Stimulated activated CD8-positive, alpha-beta memory T cell treated with anti-CD3 and anti-CD28 coated beads, Interleukin-4, amount 100 ng/mL, for 24 hours (primary cell): Measurements from ENCODE around the gene PFAS.
"Not testable (repeated sequence)": the region's sequence is repeated elsewhere in the genome, so short reads cannot be mapped to it uniquely, and the experiment has no call there.

Experiments
- DNase-seq: peaks from one replicate; pipeline ENCODE4 v3.0.0-alpha.2; 2020; ENCODE audit warnings: low read depth

PFAS gene

DNA sequence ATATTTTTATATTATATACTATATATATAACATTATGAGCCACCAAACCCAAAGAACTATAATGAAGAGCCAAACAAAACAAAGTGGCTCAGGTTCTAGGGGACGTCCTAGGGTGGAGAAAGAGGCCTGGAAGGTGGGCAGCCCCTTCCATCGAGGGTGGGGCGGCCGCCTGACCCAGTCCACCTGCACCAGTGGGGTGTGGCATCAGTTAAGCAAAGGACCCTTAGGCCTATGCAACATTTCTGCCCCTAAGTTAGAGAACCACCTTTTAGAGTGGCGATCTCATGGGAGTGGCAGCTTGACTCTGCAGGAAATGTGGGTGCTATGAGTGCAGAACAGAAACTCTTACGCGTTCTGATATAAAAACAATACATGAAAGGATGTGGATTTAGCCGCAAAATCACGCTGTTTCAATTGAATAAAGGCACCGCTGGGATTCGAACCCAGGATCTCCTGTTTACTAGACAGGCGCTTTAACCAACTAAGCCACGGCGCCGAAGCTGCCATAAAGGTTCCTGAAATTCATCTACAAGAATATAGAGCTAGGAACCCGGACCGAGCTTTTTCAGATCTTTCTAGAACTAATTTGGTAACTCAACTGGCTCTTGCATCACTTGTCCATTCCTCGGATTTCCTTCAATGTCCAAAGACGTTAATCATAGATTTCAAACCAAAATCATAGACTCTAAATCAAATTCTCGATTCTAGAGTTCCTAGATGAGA is 23.1 kb upstream of the PFAS start:
- DNase-seq, result peak; percentile 54

DNA sequence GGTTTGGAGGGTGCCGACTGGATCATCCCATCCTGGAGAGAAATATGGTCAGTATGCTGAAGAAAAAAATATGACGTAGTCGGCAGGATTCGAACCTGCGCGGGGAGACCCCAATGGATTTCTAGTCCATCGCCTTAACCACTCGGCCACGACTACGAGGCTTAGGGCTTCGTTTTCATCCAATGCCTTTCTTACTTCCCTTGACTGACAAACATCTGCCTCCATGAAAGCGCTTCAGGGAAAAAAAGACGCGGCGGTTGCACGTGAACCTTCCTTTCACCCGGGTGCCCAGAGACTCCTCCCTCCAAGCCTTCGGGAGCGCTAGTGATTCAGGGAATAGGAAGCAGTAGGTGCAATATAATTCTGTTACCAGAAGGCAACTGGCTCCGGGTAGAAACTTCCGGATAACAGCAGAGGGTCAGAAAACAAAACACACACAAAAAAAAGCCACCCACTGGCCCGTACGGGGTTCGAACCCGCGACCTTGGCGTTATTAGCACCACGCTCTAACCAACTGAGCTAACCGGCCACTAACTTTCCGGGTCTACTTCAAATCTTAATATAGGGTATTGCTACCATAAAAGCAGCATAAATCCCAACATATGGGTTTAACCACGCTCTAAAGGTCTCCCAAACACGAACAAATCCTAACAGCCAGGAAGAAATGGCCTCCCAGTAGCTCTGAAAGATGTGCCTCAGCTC is 22.4 kb upstream of the PFAS start:
- DNase-seq, result peak; percentile 44

DNA sequence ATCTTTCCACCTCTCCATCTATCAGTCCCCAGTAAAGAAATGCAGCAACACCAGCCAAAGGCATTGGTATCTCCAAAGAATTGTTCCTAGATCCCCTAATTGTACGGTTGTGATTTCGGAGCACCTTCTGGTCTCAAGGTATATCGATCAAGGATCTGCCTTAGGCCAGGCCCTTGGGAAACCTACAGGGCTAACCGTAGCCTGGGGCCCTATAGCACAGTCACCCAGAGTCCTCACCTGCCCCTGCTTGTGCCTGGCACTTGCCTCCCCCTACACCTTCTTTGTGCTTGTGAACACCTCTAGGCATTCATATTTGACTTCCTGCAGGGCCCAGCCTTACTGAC is 21.9 kb upstream of the PFAS start:
- DNase-seq, result no peak

DNA sequence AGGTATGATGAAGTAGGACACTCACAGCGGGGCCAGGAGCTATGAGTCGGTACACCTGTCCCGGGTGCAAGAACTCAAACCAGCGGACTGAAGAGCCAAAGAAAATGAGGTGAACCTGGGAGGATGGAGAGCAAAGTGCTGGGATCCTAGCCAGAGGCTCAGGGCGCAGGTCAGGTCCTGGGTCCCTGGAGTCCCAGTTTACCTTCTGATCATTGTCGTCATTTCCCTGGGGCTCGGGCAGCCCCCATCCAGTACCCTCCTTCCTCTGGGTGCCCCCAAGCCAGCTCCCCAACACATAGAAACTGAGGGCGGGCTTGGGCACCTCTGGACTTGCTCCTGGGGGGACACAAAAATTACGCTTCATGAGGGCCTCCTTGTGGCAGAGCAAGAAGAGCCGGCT is 17.4 kb upstream of the PFAS start:
- no peak for DNase-seq

DNA sequence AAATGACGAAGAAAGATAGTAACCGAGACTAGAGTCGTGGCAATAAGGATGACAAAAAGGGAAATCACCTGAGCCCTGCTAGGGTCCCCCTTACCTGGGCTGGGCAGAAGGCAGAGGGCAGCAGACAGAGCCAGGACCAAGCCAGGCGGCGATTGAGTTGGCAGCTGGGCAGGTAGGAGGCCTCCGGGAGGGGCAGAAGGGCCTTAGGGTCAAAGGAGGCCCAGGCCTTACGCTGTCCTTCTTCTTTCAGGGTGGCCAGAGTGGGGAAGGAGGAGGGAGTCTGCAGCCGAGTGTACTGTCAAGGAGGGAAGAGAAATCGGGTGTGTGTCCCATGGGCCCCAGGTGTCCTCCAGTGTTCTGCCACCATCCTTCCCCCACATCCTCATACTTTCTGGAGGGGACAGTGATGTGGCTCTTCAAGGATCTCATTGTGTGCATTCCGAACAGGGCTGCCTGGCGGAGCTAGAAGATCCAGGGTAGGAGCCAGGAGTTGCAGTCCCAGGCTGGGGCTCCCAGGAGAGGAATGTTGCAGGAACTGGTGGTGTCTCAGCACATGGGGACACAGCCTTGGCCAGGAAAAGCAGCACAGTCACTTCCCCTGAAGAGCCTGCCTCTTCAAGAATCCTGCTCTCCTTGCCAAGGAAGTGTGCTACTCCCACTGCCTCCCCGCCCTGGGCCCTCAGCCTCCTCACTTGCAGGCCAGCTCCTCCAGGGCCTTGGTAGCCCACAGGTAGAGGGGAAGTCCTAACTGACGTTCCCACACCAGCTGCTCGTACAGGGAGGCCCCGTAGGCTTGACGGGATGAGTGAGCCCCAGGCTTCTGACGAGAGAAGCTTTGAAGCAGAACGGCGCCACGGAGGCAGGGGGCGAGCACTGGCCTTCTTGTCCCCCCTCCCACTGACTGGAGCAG is 14.5 kb upstream of the PFAS start:
- no peak for DNase-seq

DNA sequence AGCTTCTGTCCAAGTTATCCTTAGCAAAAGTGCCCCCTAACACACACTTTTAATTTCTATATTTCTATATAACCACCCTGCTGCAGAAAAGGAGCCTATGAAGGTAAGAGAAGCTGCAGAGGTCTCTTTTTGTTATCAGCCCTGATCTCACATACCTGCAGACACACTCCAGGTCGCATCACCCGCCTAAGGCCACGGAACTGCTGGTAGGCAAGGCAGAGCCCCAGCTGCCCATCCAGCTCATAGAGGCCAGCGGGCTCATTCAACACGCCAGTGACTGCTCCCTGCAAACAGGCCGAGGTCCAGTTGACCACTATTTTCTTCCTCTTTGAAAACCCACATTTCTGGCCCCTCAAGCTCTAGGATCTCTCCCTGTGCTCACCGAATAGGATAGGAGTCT is 13.4 kb upstream of the PFAS start:
- no peak for DNase-seq

DNA sequence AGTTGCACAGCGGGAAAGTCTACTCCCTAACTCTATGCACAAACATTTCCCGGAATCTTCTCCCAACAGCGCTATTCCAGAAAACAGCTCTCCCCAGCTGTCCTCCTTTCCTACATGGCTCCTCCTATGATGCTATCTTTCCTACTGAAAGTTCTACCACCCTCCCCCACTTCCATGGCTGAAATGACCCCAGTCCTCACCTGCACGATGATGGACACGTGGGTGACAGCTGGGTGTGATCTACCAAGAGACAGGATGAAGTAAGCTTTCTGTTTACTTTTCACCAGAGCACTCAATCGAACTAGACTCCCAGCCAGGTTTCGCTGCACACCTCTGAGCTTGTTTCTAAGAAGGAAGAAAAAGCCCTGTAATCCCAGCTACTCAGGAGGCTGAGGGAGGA is 11.9 kb upstream of the PFAS start:
- no peak for DNase-seq

DNA sequence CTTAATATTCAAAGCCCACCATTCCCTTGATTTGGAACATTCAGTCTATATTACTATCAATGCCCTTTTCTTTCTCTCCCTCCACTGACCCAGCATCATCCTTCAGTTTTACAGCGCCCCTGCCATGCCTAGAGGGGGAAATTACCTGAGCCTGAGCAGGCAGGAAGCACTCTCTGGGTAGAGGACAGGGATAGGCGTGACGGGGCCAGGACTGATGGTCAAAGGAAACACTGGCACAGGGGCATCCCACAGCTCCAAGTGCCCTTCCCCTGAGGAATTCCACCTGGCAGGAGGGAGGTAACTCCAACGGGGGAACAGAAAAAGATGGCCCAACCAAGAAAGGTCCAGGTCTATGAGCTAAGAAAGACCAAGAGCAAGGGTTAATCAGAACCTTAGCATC is 11.2 kb upstream of the PFAS start:
- no peak for DNase-seq

DNA sequence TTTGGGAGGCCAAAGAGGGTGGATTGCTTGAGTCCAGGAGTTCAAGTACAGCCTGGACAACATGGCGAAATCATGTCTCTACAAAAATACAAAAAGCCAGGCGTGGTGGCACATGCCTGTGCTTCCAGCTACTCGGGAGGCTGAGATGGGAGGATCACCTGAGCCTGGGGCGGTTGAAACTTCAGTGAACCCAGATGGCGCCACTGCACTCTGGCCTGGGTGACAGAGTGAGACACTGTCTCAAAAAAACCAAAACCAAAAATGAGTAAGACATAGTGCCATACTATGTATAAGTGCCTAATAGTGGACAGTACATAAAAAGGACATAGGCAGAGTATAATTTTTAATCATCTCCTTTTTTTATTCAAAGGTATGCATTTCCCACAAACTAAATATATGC is 5.3 kb upstream of the PFAS start:
- no peak for DNase-seq

DNA sequence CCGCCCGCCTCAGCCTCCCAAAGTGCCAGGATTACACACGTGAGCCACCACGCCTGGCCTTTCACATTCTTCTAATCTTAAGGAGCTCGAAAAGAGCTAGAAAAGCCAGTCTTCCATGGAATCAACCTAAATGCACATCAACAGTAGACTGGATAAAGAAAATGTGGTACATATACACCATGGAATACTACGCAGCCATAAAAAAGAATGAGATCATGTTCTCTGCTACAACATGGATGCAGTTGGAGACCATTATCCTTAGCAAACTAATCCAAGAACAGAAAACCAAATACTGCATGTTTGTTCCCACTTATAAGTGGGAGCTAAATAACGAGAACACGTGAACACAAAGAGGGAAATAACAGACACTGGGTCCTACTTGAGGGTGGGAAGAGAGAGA is 4.3 kb upstream of the PFAS start:
- no peak for DNase-seq

DNA sequence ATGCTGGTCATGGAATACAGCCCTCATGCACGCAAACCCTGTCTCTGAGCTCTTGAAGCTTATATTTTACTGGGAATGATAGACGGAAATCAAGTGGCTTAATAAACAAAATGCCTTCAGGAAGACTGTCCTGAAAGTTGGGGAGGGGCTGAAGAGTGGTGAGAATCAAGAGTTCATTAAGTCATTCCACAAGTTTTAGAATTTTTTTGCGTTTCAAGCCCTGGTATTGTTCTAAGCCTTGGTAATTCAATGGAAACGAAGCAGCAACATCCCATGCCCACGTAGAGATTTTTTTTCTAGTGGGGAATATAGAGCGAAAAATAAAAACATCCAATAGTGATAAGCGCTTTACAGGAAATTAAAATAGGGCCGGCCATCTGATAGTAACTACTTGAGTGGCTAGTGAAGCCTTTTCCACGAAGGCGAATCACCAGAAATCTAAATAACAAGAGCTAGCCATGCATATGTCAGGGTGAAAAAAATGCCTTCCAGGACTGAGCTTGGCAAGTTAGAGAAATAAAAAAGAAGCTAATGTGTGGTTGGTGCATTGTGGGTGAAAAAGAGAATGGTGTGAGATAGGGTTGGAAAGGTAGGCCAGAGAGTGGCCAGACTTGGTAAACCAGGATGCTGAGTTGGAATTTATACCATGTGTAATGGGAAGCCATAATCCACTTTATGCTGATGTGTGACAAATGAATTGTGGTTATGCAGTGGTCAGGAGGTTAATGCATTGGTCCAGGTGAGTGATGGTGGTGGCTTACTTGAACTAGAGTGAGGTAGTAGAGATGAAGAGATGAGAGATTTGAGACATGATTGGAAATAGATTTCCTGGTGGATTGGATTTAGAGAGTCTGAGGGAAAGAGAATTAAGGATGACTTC is 772 bp downstream of the PFAS start:
- DNase-seq, result no peak

DNA sequence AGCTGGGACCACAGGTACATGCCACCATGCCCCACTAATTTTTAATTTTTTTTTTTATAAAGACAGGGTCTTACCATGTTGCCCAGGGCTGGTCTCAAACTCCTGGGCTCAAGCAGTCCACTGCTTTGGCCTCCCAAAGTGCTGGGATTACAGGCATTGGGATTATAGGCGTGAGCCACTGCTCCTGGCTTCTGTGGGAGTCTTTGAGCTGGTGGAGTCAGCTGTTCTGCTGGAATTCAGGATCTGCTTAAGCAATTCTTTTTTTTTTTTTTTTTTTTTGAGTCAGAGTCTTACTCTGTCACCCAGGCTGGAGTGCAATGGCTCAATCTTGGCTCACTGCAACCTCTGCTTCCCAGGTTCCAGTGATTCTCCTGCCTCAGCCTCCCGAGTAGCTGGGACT is 2.3 kb downstream of the PFAS start:
- DNase-seq, result not testable (repeated sequence)

DNA sequence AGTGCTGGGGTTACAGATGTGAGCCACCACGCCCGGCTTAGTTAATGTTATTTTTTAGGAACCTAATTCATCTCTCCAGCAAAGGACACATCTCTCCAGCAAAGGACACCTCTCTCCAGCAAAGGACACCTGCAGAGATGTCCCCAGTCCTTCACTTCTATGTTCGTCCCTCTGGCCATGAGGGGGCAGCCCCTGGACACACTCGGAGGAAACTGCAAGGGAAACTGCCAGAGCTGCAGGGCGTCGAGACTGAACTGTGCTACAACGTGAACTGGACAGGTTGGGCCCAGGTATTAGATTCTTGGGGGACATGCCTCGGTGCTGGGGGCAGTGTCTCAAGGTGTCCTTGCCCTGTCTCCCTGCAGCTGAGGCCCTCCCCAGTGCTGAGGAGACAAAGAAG is 4.7 kb downstream of the PFAS start:
- no peak for DNase-seq

DNA sequence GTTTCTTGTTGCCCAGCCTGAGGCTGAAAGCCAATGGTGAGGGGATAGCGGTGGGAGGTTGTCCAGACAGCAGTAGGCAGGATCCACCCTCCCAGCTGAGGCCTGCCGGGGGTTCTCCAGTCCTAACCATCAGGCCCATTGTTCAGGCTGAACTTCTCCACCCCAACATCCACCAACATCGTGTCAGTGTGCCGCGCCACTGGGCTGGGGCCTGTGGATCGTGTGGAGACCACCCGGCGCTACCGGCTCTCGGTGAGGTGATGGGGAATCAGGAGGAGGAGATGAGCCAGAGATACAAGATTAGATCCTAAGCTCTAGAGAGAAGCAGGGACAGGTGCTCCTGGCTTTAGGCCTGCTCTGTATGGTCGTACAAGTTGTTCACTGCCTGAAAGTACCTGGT is 5.8 kb downstream of the PFAS start:
- DNase-seq, result no peak

DNA sequence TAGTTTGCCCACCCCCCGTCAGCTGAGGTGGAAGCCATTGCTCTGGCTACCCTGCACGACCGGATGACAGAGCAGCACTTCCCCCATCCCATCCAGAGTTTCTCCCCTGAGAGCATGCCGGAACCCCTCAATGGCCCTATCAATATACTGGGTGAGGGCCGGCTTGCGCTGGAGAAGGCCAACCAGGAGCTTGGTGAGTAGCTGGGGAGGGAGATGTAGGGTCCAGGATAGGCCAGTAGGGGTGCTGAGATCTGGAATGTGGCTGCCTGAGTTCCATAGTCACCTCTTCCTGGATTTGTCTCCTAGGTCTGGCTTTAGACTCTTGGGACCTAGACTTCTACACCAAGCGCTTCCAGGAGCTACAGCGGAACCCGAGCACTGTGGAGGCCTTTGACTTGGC is 6.4 kb downstream of the PFAS start:
- DNase-seq, result no peak

DNA sequence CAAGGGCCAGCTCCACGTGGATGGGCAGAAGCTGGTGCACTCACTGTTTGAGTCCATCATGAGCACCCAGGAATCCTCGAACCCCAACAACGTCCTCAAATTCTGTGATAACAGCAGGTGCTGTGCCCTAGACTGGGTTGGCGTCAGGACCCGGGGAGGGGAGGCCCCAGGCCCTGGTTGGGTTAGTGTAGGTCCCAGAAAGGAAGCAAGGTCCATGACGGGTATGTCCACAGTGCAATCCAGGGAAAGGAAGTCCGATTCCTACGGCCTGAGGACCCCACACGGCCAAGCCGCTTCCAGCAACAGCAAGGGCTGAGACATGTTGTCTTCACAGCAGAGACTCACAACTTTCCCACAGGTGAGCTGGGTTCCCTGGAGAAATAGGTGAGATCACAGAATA is 7.2 kb downstream of the PFAS start:
- no peak for DNase-seq

DNA sequence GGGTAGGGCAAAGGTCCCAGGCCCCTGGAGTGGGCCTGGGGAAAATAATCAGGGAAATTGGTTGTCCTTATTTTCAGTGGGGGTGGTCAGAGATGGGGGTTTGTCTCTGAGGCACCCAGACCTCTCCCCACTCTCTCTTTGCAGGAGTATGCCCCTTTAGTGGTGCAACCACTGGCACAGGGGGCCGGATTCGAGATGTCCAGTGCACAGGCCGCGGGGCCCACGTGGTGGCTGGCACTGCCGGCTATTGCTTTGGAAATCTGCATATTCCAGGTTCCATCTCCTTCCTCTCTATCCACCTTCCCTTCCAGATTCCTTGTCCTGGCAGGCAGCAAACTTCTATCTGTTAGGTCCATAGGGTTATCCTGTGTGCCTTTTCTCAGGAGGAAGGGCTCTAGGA is 7.6 kb downstream of the PFAS start:
- no peak for DNase-seq

DNA sequence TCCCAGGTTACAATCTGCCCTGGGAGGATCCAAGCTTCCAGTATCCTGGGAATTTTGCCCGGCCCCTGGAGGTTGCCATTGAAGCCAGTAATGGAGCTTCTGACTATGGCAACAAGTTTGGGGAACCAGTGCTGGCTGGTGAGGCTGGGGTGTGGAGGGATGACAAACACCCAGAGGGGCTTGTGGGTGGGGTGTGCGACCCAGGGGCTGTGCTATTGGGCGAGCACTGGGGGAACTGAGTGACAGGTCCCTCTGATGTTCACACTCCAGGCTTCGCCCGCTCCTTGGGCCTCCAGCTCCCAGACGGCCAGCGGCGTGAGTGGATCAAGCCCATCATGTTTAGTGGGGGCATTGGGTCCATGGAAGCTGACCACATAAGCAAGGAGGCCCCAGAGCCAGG is 8.7 kb downstream of the PFAS start:
- DNase-seq, result no peak

DNA sequence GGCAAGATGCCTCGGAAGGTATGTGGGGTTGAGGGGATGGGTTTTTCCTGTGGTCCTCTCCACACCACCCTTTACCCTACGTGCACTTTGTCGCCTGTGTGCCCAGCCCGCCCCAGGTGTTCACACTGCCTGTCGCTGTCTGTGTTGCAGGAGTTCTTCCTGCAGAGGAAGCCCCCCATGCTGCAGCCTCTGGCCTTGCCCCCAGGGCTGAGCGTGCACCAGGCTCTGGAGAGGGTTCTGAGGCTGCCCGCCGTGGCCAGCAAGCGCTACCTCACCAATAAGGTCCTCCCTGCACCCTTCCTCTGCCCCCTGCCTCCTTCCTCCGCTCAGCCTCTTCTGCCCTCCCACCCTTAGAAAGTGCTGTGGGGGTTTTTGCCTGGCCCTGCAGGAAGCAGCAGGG is 15.2 kb downstream of the PFAS start:
- no peak for DNase-seq

DNA sequence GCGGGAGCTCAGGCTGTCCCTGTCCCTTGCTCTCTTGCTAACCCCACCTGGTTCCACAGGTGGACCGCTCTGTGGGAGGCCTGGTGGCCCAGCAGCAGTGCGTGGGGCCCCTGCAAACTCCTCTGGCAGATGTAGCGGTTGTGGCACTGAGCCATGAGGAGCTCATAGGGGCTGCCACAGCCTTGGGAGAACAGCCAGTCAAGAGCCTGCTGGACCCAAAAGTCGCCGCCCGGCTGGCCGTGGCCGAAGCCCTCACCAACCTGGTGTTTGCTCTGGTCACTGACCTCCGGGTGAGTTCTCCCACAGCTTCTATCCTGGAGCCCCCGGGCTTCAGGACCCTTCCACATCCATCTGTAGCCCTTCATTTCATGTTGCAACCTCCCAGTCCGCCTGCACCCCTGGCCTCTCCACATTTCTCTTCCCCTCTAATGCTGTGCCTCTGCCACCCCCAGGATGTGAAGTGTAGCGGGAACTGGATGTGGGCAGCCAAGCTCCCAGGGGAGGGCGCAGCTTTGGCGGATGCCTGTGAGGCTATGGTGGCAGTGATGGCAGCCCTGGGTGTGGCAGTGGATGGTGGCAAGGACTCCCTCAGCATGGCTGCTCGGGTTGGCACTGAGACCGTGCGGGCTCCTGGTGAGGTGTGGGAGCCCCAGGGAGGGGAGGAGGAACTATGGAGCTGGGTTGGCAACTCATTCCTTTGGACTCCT is 15.9 kb downstream of the PFAS start:
- DNase-seq, result no peak

DNA sequence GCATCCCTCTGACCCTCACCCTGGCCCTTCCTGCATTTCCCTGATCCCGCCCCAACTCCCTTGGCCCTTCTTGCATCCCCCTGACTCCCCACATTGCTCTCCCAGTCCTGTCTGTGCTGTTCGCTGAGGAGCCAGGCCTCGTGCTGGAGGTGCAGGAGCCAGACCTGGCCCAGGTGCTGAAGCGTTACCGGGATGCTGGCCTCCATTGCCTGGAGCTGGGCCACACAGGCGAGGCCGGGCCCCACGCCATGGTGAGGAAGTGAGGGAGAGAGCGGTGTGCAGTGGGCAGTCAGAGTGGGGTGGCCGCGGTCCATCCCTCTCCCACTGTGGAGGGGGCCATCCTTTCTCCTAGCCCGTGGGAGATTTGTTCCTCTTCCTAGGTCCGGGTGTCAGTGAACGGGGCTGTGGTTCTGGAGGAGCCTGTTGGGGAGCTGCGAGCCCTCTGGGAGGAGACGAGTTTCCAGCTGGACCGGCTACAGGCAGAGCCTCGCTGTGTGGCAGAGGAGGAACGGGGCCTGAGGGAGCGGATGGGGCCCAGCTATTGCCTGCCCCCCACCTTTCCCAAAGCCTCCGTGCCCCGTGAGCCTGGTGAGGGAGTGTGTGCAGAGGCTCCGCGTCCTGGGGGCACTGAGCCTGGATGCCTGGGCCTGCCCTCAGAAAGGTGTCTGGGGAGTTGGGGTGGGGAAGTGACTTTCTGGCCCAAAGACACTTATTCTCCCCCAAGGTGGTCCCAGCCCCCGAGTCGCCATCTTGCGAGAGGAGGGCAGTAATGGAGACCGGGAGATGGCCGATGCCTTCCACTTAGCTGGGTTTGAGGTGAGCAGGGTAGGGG is 17.8 kb downstream of the PFAS start:
- no peak for DNase-seq
